GM19240 (cell line): ENCODE data around the gene GPR176.
A peak's percentile ranks its signal among the peaks of the same experiment; 100 is the strongest.

Experiments
- DNase-seq: peaks from one replicate; pipeline ENCODE4 v3.0.0; 2011; ENCODE audit warnings: low spot score; ENCODE audit not compliant: insufficient read length

GPR176 gene

DNA sequence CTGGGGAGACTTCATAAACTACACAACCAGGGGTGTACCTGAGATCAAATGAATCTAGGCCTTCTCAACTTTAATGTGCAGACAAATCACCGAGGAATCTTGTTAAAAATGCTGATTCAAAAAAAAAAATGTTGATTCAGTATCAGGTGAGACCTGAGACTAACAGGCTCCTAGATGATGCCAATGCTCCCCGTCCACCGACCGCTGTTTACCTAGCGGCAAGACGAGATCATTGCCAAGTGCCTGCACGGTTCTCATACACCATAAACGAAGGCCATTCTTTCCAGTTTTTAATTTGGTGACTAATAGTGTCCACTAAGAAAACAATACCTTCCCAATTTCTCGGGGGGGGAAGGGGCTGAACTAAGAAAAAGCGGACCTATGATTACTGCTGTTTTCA lies 134.9 kb downstream of the GPR176 start:
- DNase-seq: no peak

DNA sequence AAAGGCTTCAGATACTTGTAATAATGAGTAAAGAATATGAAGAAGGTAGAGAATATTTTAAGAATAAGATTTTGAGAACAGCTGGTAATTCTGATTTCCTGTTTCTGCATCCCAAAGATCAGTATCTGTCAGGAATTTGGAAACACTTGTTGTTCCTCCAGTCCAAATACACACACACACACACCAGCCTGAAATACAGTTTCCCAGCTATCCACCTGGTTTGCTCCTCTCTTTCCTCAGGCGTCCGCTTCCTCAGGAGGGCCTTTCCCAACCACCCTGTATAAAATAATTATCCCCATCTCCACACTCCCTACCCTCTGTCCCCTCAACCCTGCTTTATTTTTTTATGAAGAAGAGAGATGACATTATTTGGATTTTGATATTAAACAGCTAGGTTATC lies 135.4 kb downstream of the GPR176 start:
- DNase-seq: no peak

GRCh38 chr15:39784125-39784524 lies 135.9 kb downstream of the GPR176 start:
- no peak for DNase-seq

GRCh38 chr15:39783244-39783820 lies 136.7 kb downstream of the GPR176 start:
- no peak for DNase-seq

DNA sequence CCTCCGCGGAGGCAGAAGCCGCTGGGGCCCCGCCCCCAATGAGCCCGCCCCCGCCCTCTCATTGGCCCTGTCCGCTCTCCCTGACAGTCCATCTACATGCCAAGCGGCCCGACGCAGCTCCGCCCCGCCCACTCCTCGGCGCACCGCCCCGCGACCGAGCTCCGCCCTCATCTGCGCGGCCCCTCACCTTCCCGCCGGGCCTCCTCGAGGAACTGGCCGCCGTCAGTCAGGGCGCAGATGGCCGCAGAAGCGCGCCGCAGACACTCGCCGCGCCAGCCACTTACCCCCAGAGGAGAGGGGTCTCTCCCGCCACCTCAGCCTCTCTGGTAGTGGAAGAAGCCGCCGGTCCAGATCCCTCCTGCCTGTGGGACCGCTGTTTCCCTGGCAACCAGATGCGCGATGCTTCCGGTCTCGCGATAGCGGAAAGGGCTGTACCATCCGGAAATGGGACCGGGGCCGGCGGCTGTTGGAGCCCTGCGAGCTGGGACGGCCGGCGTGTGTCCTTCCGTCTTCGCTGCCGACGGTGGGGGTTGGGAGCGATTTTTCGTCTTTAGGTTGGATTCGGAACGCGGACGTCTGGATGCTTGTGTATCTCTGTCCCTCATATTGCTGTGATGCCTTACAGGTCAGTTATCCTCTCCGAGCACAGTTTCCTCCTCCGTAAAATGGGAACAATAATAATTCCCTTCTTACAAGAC lies 137.5 kb downstream of the GPR176 start, which contains the start of gene FSIP1:
TSS of gene FSIP1 (minus strand) at position 401 of the 698 bp plus-strand sequence. CDS start 6,317 bp downstream, outside the sequence.
- DNase-seq: peak; percentile 93

GRCh38 chr15:39781967-39782302 lies 138.1 kb downstream of the GPR176 start:
- DNase-seq: no peak

DNA sequence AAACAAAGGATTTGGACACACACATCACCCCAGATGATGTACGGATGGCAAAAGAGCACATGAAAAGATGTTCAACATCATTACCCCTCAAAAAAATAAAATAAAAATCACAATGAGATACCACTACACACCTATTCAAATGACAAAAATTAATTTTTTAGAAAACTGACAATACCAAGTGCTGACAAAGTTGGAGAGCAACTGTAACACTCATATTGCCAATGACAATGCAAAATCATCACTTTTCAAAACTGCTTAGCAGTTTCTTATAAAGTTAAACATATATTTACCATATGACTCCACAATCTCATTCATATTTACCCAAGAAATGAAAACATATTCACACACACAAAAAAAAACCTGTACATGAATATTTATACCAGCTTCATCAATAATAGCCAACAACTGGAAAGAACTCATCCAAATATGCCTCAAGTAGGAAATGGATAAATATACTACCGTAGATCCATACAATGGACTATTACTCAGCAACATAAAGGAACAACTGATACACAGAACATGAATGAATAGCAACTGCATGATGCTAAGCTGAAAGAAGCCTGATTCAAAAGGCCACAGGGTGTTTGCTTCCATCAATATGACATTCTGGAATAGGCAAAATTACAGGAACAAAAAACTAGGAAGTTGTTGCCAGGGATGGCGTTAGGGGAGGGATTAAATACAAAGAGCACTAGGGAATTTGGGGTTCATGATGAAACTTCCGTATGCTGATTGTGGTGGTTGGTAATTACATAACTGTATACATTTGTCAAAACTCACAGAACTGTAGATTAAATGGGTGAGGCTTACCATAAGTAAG lies 138.7 kb downstream of the GPR176 start:
- no peak for DNase-seq

DNA sequence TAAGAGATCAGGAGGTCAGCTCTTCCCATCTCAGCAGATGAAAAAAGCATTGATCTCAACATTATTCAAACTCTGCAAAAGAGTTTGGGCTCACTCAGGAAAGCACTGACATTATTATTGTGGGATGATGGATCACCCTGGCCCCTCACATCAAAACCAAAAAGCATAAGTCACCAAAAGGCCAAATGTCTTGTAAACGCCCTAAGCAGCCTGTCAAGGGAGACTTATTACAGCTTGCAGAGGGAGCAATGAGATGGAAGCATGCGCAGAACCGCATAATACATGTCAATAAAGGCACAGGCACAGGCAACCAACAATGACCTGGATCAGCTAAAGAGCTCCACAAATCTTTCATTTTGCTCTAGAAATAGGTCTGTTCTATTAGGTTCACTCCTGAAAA lies 142.0 kb downstream of the GPR176 start:
- no peak for DNase-seq

DNA sequence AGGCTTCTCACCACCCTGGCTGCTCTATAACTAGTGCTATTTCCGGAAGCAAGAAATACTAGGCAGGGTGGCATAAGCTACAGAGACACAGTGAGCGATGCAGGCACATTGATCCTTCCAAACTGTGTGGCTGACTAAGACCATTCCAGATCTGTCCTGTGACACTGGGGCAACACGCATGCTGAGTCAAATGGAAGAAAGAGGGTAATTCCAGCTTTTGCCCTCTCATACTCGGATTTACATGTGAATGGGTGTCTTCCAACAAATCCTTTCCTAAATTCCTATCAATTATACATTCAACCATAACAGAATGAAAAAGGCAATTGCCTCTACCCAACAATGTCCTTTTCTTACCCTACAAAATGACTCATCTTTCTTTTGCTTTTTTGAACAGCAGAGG lies 142.6 kb downstream of the GPR176 start:
- DNase-seq: no peak

DNA sequence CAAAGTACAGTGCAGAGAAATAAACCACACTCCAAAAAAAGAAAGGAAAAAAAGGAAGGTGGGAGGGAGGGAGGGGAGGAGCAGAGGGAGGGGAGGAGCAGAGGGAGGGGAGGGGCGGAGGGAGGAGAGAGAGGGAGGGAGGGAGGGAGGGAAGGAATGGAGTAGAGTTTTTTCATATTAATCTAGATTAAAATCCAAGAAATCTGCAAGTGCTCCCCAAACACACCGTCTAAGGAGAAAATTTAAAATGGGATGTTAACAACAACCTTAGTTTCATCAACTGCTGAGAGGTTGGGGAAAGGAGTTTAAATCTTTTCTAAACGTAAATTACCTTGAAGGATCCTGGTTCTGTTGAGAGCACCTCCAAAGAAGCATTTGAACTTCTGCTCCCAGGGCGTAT lies 144.0 kb downstream of the GPR176 start:
- no peak for DNase-seq

GRCh38 chr15:39774688-39775267 lies 145.3 kb downstream of the GPR176 start:
- no peak for DNase-seq

- DNase-seq: no peak
These were observed 149.0 kb downstream of the GPR176 start for GRCh38 chr15:39770748-39771689.

DNA sequence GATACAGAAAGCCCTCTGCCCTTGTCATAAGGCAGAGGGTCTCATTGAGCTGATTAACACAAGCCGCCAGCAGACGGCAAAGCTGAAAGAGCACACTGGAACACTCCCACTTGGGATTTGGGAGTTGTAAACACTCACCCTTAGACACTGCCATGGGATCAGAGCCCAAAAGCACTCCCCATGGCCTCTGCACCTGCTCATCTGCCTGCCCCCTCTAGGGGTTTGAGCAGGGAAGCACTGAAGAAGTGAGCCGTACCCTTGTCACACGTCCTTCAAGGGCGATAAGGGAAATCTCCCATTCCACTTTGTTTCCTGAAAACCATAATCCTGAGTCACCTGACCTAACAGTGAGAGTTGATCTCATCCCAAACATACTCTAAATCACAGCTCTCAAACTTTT lies 152.1 kb downstream of the GPR176 start:
- no peak for DNase-seq

DNA sequence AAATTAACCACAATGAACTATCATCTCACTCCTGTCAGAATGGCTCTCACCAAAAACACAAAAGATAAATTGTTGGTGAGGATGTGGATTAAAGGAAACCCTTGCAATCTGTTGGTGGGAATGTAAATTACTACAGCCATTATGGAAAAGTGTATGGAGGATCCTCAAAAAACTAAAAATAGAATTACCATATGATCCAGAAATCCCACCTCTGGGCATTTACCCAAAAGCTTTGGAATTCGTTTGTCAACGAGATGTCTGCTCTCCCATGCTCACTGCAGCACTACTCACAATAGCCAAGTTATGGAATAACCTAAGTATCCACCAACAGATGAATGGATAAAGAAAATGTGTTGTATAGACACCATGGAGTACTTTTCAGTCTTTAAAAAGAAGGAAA lies 159.1 kb downstream of the GPR176 start:
- no peak for DNase-seq

DNA sequence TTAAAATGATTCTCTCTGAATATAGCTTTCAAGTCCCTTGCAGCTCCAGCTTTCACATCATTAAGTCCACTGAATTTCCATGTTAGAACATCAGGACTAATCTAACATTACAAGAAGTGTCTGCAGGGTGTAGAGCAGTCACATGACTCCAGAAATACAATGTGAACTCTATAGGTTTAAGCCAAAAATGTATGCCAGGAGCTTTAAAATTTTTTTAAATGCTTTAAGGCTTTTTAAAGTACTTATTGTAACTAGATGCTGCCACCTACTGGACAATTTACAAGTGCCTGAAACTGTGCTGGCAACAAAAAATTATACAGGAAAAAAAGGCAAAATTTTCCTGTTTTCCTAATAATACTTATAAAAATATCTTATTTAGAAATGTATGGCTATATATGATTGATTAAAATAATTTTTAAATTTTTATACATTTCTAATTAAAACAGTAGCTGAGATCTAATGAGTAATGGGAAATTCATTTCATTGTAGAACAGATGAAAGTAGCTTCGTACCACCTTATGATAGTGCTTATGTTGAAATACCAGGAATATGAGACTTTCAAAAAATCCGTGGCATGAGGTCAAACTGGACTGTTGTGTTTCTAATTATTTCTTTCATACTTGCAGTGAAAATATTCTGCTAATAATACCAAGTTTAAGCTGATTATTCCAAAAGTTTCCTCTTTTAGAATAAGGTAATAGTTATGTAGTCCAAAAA lies 163.1 kb downstream of the GPR176 start:
- DNase-seq: no peak

DNA sequence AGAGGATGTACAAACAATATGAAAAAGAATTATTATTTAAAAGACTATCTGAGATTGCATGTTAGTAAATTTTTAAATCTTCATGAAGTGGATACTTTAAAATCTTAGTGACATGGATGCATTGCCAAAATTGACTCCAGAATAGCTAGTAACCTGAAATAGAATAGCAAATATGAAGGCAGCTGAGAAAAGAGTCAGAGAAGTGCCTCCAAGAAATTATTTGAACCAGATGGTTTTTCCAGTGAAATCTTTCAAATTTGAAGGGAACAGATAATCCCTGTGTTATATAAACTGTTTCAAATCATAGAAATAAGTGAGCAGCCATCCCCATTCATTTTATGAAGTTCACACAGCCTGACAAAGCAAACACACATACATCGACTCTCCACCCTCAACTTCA lies 167.1 kb downstream of the GPR176 start:
- no peak for DNase-seq

- DNase-seq: no peak
These were observed 167.8 kb downstream of the GPR176 start for GRCh38 chr15:39752246-39752645.
